Astrocyte (in vitro differentiated cells and primary cell): ENCODE data around the gene PDS5A. TPM values are rescaled to one million over a fixed set of nuclear protein-coding genes. Genes with fewer than 3 reads are reported as not detected.
A peak's percentile ranks its signal among the peaks of the same experiment; 100 is the strongest.
"Not testable (repeated sequence)": the region's sequence is repeated elsewhere in the genome, so short reads cannot be mapped to it uniquely, and the experiment has no call there.

Experiments
- DNase-seq: peaks from one replicate; pipeline ENCODE4 v3.0.0-alpha.2; 2010; ENCODE audit warnings: low read depth
- FAIRE-seq: peaks from 2 replicates; lab custom pipeline; 2011; peaks lifted over from hg19 to GRCh38; lab: Jason Lieb, UNC
- H2AFZ ChIP-seq: 2 replicates; pipeline ENCODE4 v1.6.0; 2012; ENCODE audit warnings: low read depth, low read length, inconsistent platforms
- H3K27ac ChIP-seq: 2 replicates; pipeline ENCODE4 v1.5.1; 2011; ENCODE audit warnings: low read depth, low read length, inconsistent platforms
- H3K27me3 ChIP-seq: 2 replicates; pipeline ENCODE4 v1.6.0; 2011; ENCODE audit warnings: low read length, inconsistent platforms; ENCODE audit not compliant: insufficient read depth
- H3K36me3 ChIP-seq: 2 replicates; pipeline ENCODE4 v1.5.1; 2011; ENCODE audit warnings: low read length, inconsistent platforms; ENCODE audit not compliant: insufficient read depth
- H3K4me1 ChIP-seq: 2 replicates; pipeline ENCODE4 v1.5.1; 2011; ENCODE audit warnings: low read length, inconsistent platforms; ENCODE audit not compliant: insufficient read depth
- H3K4me2 ChIP-seq: 2 replicates; pipeline ENCODE4 v1.6.0; 2012; ENCODE audit warnings: low read length, inconsistent platforms
- H3K4me3 ChIP-seq: 2 replicates; pipeline ENCODE4 v1.5.1; 2011; ENCODE audit warnings: low read depth, mild to moderate bottlenecking, low read length, inconsistent platforms; ENCODE audit not compliant: insufficient read depth
- H3K79me2 ChIP-seq: 2 replicates; pipeline ENCODE4 v1.6.0; 2012; ENCODE audit warnings: mild to moderate bottlenecking, low read length, inconsistent platforms; ENCODE audit not compliant: insufficient read depth
- H3K9ac ChIP-seq: 2 replicates; pipeline ENCODE4 v1.6.0; 2012; ENCODE audit warnings: mild to moderate bottlenecking, low read length, inconsistent platforms
- H3K9me3 ChIP-seq: 2 replicates; pipeline ENCODE4 v1.5.1; 2012; ENCODE audit warnings: low read depth, mild to moderate bottlenecking, low read length, inconsistent platforms; ENCODE audit not compliant: insufficient read depth
- H4K20me1 ChIP-seq: 2 replicates; pipeline ENCODE4 v1.6.0; 2012; ENCODE audit warnings: low read length, inconsistent platforms; ENCODE audit not compliant: insufficient read depth
- H3K27ac Mint-ChIP-seq: one replicate; pipeline ENCODE4 v1.8.0; 2021; ENCODE audit warnings: mild to moderate bottlenecking, mixed read lengths; ENCODE audit not compliant: unreplicated experiment
- H3K27me3 Mint-ChIP-seq: one replicate; pipeline ENCODE4 v1.8.0; 2021; ENCODE audit warnings: low read depth, mixed read lengths; ENCODE audit not compliant: unreplicated experiment
- H3K36me3 Mint-ChIP-seq: one replicate; pipeline ENCODE4 v1.8.0; 2021; ENCODE audit warnings: low read depth, mixed read lengths; ENCODE audit not compliant: unreplicated experiment
- H3K4me1 Mint-ChIP-seq: one replicate; pipeline ENCODE4 v1.8.0; 2021; ENCODE audit warnings: low read depth, mixed read lengths; ENCODE audit not compliant: unreplicated experiment
- H3K4me3 Mint-ChIP-seq: one replicate; pipeline ENCODE4 v1.8.0; 2021; ENCODE audit warnings: mild to moderate bottlenecking, moderate library complexity, mixed read lengths; ENCODE audit not compliant: unreplicated experiment
- H3K9me3 Mint-ChIP-seq: one replicate; pipeline ENCODE4 v1.8.0; 2021; ENCODE audit warnings: mild to moderate bottlenecking, mixed read lengths; ENCODE audit not compliant: unreplicated experiment
- CTCF ChIP-seq: IDR thresholded peaks from 2 replicates; pipeline ENCODE4 v1.5.1; 2011; ENCODE audit warnings: low read depth, mild to moderate bottlenecking, inconsistent platforms, low read length, moderate library complexity; ENCODE audit not compliant: insufficient read depth
- EZH2 ChIP-seq: IDR thresholded peaks from 2 replicates; pipeline ENCODE4 v1.6.1; 2012; ENCODE audit warnings: mild to moderate bottlenecking, low read length, inconsistent platforms; ENCODE audit not compliant: insufficient read depth
- total RNA-seq: library from RNA; stranded (reverse); gene quantifications from 2 replicates; pipeline ENCODE4 v1.2.1, GENCODE V29; 2021

PDS5A gene
- total RNA-seq, 1 donor from 2014 or later = 55.9 TPM

- peaks cover 16% of the 10 kb centered on the region for H3K4me1 ChIP-seq
- peaks cover 27% of the 10 kb centered on the region for H4K20me1 ChIP-seq
- Mint-ChIP-seq H3K36me3 (peaks cover 7% of the 10 kb centered on the region), H3K27me3 (no peaks in the 10 kb centered on the region), H3K4me3 (peak overlapping the region; percentile 92), H3K4me1 (peaks cover 10% of the 10 kb centered on the region), H3K27ac (peak overlapping the region; percentile 89), H3K9me3 (no peaks in the 10 kb centered on the region)
- peaks cover 58% of the 10 kb centered on the region for H3K79me2 ChIP-seq
- peak overlapping the region; percentile 85 for H3K27ac ChIP-seq
- no peaks in the 10 kb centered on the region for H3K27me3 ChIP-seq
- FAIRE-seq (no peak), DNase-seq (peak; percentile 51)
- TF ChIP-seq CTCF (peak; percentile 89), EZH2 (no peak)
- peak overlapping the region; percentile 65 for H2AFZ ChIP-seq
- peak overlapping the region; percentile 89 for H3K4me2 ChIP-seq
- H3K9ac ChIP-seq = peak overlapping the region; percentile 96
- H3K9me3 ChIP-seq = no peaks in the 10 kb centered on the region
- peaks cover 11% of the 10 kb centered on the region for H3K36me3 ChIP-seq
- peak overlapping the region; percentile 77 for H3K4me3 ChIP-seq
Measured at GRCh38 chr4:39976141-39976944, 1.4 kb downstream of the PDS5A start.

GRCh38 chr4:39975488-39976089, 2.1 kb downstream of the PDS5A start:
- Histone ChIP-seq H3K79me2 (peaks cover 66% of the 10 kb centered on the region), H2AFZ (no peak overlapping the region), H3K4me1 (peaks cover 21% of the 10 kb centered on the region), H3K4me3 (peak overlapping the region; percentile 77), H3K9ac (peak overlapping the region; percentile 96), H3K36me3 (peaks cover 11% of the 10 kb centered on the region), H3K27me3 (no peaks in the 10 kb centered on the region), H3K4me2 (peak overlapping the region; percentile 89), H4K20me1 (peaks cover 34% of the 10 kb centered on the region), H3K9me3 (no peaks in the 10 kb centered on the region), H3K27ac (peak overlapping the region; percentile 85)
- Mint-ChIP-seq H3K4me3 (peak overlapping the region; percentile 92), H3K36me3 (peaks cover 7% of the 10 kb centered on the region), H3K27me3 (no peaks in the 10 kb centered on the region), H3K9me3 (no peaks in the 10 kb centered on the region), H3K4me1 (peaks cover 14% of the 10 kb centered on the region), H3K27ac (no peak overlapping the region)
- FAIRE-seq (no peak), DNase-seq (peak; percentile 43)
- TF ChIP-seq CTCF = no peak
- TF ChIP-seq EZH2 = no peak

- not testable (repeated sequence) for H2AFZ ChIP-seq, H3K27me3 ChIP-seq, FAIRE-seq, H3K4me2 ChIP-seq, H3K9ac ChIP-seq, H3K27me3 Mint-ChIP-seq, H3K27ac ChIP-seq, H3K27ac Mint-ChIP-seq, H3K4me3 Mint-ChIP-seq, DNase-seq, H3K9me3 Mint-ChIP-seq, H3K36me3 Mint-ChIP-seq, H3K9me3 ChIP-seq, H3K4me3 ChIP-seq
- H4K20me1 ChIP-seq = peaks cover 52% of the 10 kb centered on the region
- peaks cover 91% of the 10 kb centered on the region for H3K79me2 ChIP-seq
- H3K4me1 Mint-ChIP-seq = peaks cover 21% of the 10 kb centered on the region
- peaks cover 14% of the 10 kb centered on the region for H3K36me3 ChIP-seq
- peaks cover 23% of the 10 kb centered on the region for H3K4me1 ChIP-seq
Measured at GRCh38 chr4:39973052-39973451, 4.7 kb downstream of the PDS5A start.
